Thyroid gland (tissue), 4 donors: Measurements from ENCODE around the gene RNF32. TPM values are rescaled to one million over a fixed set of nuclear protein-coding genes. Genes with fewer than 3 reads are reported as not detected.
A peak's percentile ranks its signal among the peaks of the same experiment; 100 is the strongest.

ENCODE experiments used
- DNase-seq, 2 donors: peaks; one replicate each; pipeline ENCODE4 v3.0.0-alpha.2; 2019
- H3K27ac ChIP-seq, 3 donors: fragments of 200-600 bp; sonication (generic); 1 replicate in 2 of 3; 2 replicates in 1 of 3; pipeline ENCODE4 v1.5.1; 2016 to 2019; ENCODE audit warnings: mild to moderate bottlenecking in 1 of 3, moderate library complexity in 1 of 3
- H3K27me3 ChIP-seq: fragments of 200-600 bp; sonication (generic); one replicate; pipeline ENCODE4 v1.5.1; 2019
- H3K36me3 ChIP-seq, 2 donors: fragments of 200-600 bp; sonication (generic); one replicate each; pipeline ENCODE4 v1.5.1; 2016 to 2019
- H3K4me1 ChIP-seq, 2 donors: fragments of 200-600 bp; sonication (generic); one replicate each; pipeline ENCODE4 v1.5.1; 2017 to 2019
- H3K4me3 ChIP-seq, 3 donors: fragments of 200-600 bp; sonication (generic); replicated peaks in 1 of 3; 1 replicate in 2 of 3; 2 replicates in 1 of 3; pipeline ENCODE4 v1.5.1; 2016; ENCODE audit warnings: mild to moderate bottlenecking in 1 of 3
- H3K9me3 ChIP-seq: fragments of 200-600 bp; sonication (generic); one replicate; pipeline ENCODE4 v1.5.1; 2017
- POLR2A ChIP-seq, 2 donors: fragments of 450-650 bp; IDR thresholded peaks; one replicate each; pipeline ENCODE4 v1.6.1; 2017; ENCODE audit warnings: antibody characterized with exemption in 2 of 2, mild to moderate bottlenecking in 2 of 2, moderate library complexity in 1 of 2
- WGBS, 2 donors: methylation state at CpG; one replicate each; pipeline ENCODE4 v1.1.5; 2017; 5-methylcytosine and 5-hydroxymethylcytosine counted together
- intact Hi-C: fragments of 100-400 bp; cut with DNase I; formaldehyde crosslinking; loops from one replicate; pipeline ENCODE4 v1.15.1; 2023
- total RNA-seq, 4 donors: library from RNA; depleted of rRNA; stranded (reverse); fragments of >200 nt; gene quantifications; one replicate each; pipeline ENCODE4 v1.2.3, GENCODE V29; 2016
- TF ChIP-seq, protein P1 (sequence below), 6 experiments: fragments of 200-600 bp in 3 of 6; fragments of 450-650 bp in 3 of 6; sonication (generic) in 3 of 6; IDR thresholded peaks; one replicate each; pipeline ENCODE4 v1.5.1; 2016 to 2019; ENCODE audit warnings: antibody characterized with exemption in 6 of 6, mild to moderate bottlenecking in 2 of 6, inconsistent platforms in 1 of 6, moderate library complexity in 1 of 6

RNF32 gene
- total RNA-seq, 4 donors from 2014 or later, result 1.1 to 3.1 (median 1.4) TPM

DNA sequence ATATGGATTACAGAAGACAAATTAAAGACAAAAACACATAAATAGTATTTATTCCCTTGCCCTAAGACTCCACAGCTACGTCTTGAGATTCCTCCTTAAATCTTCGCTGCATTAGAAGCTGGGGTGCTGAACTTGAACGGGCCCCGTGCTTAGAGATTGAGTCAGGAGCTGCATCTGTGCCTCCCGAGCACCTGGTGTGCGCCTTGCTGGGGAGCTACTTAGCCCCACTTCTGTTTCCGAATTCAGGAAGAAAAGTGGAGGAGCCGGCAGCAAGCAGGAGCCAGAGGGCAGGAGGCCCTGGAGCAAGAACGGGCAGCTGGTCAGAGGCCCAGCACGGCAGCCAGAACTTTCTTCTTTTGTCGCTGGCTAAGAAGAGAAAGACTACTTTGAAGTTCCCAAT is 30.4 kb upstream of the RNF32 start:
- Histone ChIP-seq H3K27me3 (no peaks in the 10 kb centered on the region), H3K4me1 (peaks cover 14 to 20% of the 10 kb centered on the region in 2 donors), H3K27ac (peak overlapping the region in 2 of 3 donors; percentile 55 to 56), H3K36me3 (no peaks in the 10 kb centered on the region), H3K9me3 (no peaks in the 10 kb centered on the region), H3K4me3 (no peak overlapping the region)
- peak; percentile 30 to 31 for DNase-seq
- intact Hi-C loops, result no loop called here
- WGBS, 2 donors, result 48 to 60% methylated on average over 11 of the region's 11 CpGs
- no peak for TF ChIP-seq POLR2A (IDR thresholded peaks at IDR 0.05)
- TF ChIP-seq, protein P1, sequence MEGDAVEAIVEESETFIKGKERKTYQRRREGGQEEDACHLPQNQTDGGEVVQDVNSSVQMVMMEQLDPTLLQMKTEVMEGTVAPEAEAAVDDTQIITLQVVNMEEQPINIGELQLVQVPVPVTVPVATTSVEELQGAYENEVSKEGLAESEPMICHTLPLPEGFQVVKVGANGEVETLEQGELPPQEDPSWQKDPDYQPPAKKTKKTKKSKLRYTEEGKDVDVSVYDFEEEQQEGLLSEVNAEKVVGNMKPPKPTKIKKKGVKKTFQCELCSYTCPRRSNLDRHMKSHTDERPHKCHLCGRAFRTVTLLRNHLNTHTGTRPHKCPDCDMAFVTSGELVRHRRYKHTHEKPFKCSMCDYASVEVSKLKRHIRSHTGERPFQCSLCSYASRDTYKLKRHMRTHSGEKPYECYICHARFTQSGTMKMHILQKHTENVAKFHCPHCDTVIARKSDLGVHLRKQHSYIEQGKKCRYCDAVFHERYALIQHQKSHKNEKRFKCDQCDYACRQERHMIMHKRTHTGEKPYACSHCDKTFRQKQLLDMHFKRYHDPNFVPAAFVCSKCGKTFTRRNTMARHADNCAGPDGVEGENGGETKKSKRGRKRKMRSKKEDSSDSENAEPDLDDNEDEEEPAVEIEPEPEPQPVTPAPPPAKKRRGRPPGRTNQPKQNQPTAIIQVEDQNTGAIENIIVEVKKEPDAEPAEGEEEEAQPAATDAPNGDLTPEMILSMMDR (IDR thresholded peaks at IDR 0.05), result no peak

DNA sequence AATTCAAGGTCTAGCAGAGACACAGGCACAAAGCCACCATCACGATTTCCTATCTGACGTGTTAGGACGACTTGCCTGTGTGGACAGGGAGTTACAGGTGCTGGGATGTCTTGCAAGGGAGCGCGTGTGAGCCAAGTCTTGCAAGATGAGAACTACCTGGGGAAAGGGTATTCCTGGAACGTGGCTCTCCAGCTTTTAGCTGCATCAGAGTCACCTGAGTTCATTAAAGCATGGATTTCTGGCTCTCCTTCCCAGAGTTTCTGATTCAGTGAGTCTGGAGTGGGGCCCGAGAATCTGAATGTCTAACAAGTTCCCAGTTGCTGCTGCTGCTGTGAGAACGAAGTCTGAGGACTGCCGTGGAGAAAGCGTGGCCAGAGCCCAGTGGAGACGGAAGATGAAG is 30.0 kb upstream of the RNF32 start:
- Histone ChIP-seq H3K27me3 (no peaks in the 10 kb centered on the region), H3K9me3 (no peaks in the 10 kb centered on the region), H3K4me3 (no peak overlapping the region), H3K4me1 (peaks cover 14 to 20% of the 10 kb centered on the region in 2 donors), H3K36me3 (no peaks in the 10 kb centered on the region), H3K27ac (peak overlapping the region in 2 of 3 donors; percentile 55 to 60)
- 43 to 52% methylated on average over 11 of the region's 11 CpGs for WGBS, 2 donors
- peak; percentile 85 to 91 for DNase-seq
- TF ChIP-seq, protein P1 (IDR thresholded peaks at IDR 0.05), result no peak
- TF ChIP-seq POLR2A (IDR thresholded peaks at IDR 0.05), result peak in 1 of 2 donors; percentile 28
- intact Hi-C loops, result no loop called here

DNA sequence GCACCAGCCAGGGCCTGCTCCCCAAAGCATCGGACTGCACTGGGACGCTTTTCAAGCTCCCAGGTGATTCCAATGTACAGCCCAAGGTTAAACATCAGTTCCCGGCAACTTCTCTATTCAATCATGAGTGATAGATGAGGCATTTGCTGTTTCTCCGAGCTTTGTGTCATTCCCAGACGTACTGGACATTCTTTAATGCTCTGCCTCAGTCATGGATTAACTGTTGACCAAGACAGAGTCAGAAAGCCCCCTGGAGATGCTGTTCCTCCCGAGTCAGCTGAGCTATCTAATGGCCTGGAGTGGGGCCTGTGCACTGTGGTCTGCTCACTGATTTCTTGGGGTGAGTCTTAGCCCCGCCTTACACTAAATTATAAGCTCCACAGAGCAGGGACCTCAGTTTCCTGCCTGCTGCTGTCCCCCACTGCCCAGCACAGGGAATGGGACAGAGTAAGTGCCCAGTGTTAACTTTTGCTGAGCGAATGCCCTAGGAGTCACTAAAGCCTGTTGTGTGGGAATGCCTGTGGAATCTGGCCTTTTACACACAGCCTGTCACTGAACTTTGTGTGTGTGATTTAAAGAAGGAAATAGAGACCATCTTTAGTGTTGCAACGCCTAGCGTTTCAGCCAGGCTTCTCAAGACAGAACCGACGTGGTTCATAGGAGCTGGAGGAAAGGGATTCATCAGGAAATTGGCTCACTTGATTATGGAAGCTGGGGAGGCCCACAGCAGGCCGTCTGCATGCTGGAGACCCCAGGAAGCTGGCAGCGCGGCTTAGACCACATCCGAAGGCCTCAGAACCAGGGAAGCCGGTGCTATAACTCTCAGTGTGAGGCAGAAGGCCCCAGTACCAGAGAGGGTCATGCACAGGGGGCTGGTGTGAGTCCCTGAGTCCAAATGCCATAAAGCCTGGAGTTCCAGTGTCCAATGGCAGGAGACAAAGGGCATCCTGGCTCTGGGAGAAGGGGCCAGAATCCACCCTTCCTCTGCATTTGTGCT is 29.3 kb upstream of the RNF32 start:
- 76 to 79% methylated on average over 17 of the region's 17 CpGs for WGBS, 2 donors
- H3K4me3 ChIP-seq, result no peak overlapping the region
- H3K27ac ChIP-seq, result peak overlapping the region in 2 of 3 donors; percentile 55 to 60
- DNase-seq, result no peak
- H3K4me1 ChIP-seq, result peaks cover 14 to 20% of the 10 kb centered on the region in 2 donors
- H3K27me3 ChIP-seq, result no peaks in the 10 kb centered on the region
- H3K9me3 ChIP-seq, result no peaks in the 10 kb centered on the region
- TF ChIP-seq, protein P1 (IDR thresholded peaks at IDR 0.05), result no peak
- TF ChIP-seq POLR2A (IDR thresholded peaks at IDR 0.05), result no peak
- intact Hi-C loops, result no loop called here
- H3K36me3 ChIP-seq, result no peaks in the 10 kb centered on the region

DNA sequence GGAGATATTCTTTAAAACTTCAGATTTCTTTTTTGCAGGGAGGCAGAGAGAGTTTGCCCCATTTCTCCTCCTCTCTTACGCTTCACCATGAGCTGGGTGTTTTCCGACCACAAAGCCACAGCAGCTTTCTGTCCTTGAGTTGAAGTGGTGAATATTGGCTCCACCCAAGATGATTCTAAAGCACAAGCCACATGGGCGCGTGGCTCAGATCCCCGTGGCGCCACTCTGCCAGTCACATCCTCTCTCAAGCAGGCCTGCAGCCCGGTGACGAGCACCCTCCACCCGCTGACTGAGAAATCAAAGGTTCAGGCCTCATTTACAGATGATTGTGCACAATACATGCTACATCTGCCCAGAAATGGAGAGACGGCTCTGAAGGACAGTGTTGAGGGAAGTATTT is 27.6 kb upstream of the RNF32 start:
- TF ChIP-seq, protein P1 (IDR thresholded peaks at IDR 0.05), result no peak
- no peak for TF ChIP-seq POLR2A (IDR thresholded peaks at IDR 0.05)
- intact Hi-C loops, result no loop called here
- Histone ChIP-seq H3K9me3 (no peaks in the 10 kb centered on the region), H3K4me1 (peaks cover 11 to 16% of the 10 kb centered on the region in 2 donors), H3K27ac (no peak overlapping the region), H3K36me3 (no peaks in the 10 kb centered on the region), H3K27me3 (no peaks in the 10 kb centered on the region), H3K4me3 (no peak overlapping the region)
- DNase-seq, result no peak
- 82 to 89% methylated on average over 10 of the region's 10 CpGs for WGBS, 2 donors
